PC-9 (cell line): ENCODE measurements around the gene SORBS2. TPM values are rescaled to one million over a fixed set of nuclear protein-coding genes. Genes with fewer than 3 reads are reported as not detected.
A peak's percentile ranks its signal among the peaks of the same experiment; 100 is the strongest.

Source experiments
- BruUV-seq: library from RNA; stranded (reverse); fragments of 400-500 nt; replicated peaks from 2 replicates; lab custom pipeline; 2021; lab: Mats Ljungman, UMichigan
- CTCF ChIA-PET: fragments of 300-600 bp; sonication (Branson Sonifier 250); formaldehyde crosslinking; loops from one replicate; lab custom pipeline; 2022; ENCODE audit warnings: antibody characterized with exemption; lab: Charles Lee
- POLR2A ChIA-PET: fragments of 300-600 bp; sonication (Branson Sonifier 250); formaldehyde crosslinking; loops from one replicate; lab custom pipeline; 2022; ENCODE audit warnings: antibody characterized with exemption; ENCODE audit not compliant: unreplicated experiment; lab: Charles Lee
- DNase-seq, 2 experiments: peaks; one replicate each; pipeline versions ENCODE4 v3.0.0 to v3.0.0-alpha.2; 2015 to 2022; ENCODE audit warnings: mixed read lengths in 1 of 2
- H2AFZ ChIP-seq: fragments of 200-600 bp; sonication (generic); 2 replicates; pipeline ENCODE4 v1.8.1; 2017; ENCODE audit warnings: antibody characterized with exemption
- H3F3A ChIP-seq: fragments of 200-600 bp; sonication (generic); 2 replicates; pipeline ENCODE4 v1.8.1; 2017; ENCODE audit warnings: antibody characterized with exemption, mild to moderate bottlenecking, low read depth; ENCODE audit not compliant: insufficient read depth
- H3K27ac ChIP-seq: fragments of 200-600 bp; sonication (generic); 2 replicates; pipeline ENCODE4 v1.6.1; 2016; ENCODE audit warnings: mixed run types
- H3K27me3 ChIP-seq: fragments of 200-600 bp; sonication (generic); 2 replicates; pipeline ENCODE4 v1.6.1; 2016; ENCODE audit warnings: low read depth, mixed run types; ENCODE audit not compliant: insufficient read depth
- H3K36me3 ChIP-seq: fragments of 200-600 bp; sonication (generic); 2 replicates; pipeline ENCODE4 v1.6.1; 2016; ENCODE audit warnings: low read depth, mixed run types
- H3K4me1 ChIP-seq: fragments of 200-600 bp; sonication (generic); replicated peaks from 2 replicates; pipeline ENCODE4 v1.6.1; 2016; ENCODE audit warnings: mixed run types; ENCODE audit not compliant: insufficient read depth
- H3K4me2 ChIP-seq: fragments of 200-600 bp; sonication (generic); 2 replicates; pipeline ENCODE4 v1.6.1; 2017; ENCODE audit warnings: mixed run types
- H3K4me3 ChIP-seq: fragments of 200-600 bp; sonication (generic); 2 replicates; pipeline ENCODE4 v1.6.1; 2016; ENCODE audit warnings: mixed run types
- H3K79me2 ChIP-seq: fragments of 200-600 bp; sonication (generic); 2 replicates; pipeline ENCODE4 v1.6.1; 2017; ENCODE audit warnings: low read depth, mixed run types
- H3K9me2 ChIP-seq: fragments of 200-600 bp; sonication (generic); 2 replicates; pipeline ENCODE4 v1.8.1; 2017; ENCODE audit warnings: mild to moderate bottlenecking; ENCODE audit not compliant: insufficient read depth
- H3K9me3 ChIP-seq: fragments of 200-600 bp; sonication (generic); 2 replicates; pipeline ENCODE4 v1.8.1; 2016; ENCODE audit warnings: low read depth; ENCODE audit not compliant: insufficient read depth
- H4K20me1 ChIP-seq: fragments of 200-600 bp; sonication (generic); 2 replicates; pipeline ENCODE4 v1.8.1; 2017; ENCODE audit not compliant: insufficient read depth
- EZH2 ChIP-seq: fragments of 200-600 bp; sonication (generic); IDR thresholded peaks from 2 replicates; pipeline ENCODE4 v1.8.0; 2017; ENCODE audit warnings: antibody characterized with exemption, low read depth
- intact Hi-C: fragments of 100-400 bp; cut with micrococcal nuclease; formaldehyde crosslinking; loops from one replicate; pipeline ENCODE4 v1.10.0; 2022; ENCODE audit not compliant: unreplicated experiment
- total RNA-seq: library from RNA; stranded (reverse); gene quantifications from 2 replicates; pipeline ENCODE4 v1.2.3, GENCODE V29; 2021
- TF ChIP-seq, protein P1 (sequence below): fragments of 200-600 bp; sonication (generic); conservative IDR thresholded peaks from 2 replicates; pipeline ENCODE4 v1.6.1; 2017; ENCODE audit warnings: mixed run types, antibody characterized with exemption, mild to moderate bottlenecking, moderate library complexity

SORBS2 gene
- total RNA-seq, 1 experiment from 2014 or later, result 16.4 TPM

DNA sequence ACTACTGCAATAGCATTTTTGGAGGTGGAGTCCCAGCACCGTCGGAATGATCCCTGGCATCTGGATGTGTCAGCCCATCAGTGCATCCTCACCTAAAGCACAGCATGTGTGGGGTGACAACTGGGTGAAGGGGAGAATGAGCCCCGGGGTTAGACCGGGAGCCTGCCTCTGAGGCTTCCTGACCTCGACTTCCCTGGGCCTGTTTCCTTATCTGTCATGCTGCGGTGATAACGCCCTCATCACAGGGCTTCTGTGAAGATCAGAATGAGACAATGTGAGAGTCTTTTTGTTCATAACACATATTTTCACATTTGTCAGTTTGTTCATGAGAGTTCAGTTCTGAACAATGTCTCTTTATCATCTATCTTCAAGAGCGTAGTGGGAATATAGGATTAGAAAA lies 245.6 kb downstream of the SORBS2 start:
- H3K9me2 ChIP-seq, result no peaks in the 10 kb centered on the region
- H3K9me3 ChIP-seq, result no peaks in the 10 kb centered on the region
- H3K4me3 ChIP-seq, result no peak overlapping the region
- ChIA-PET POLR2A (no interaction called here), CTCF (no interaction called here)
- no peak overlapping the region for H3K4me2 ChIP-seq
- no peak overlapping the region for H3K27ac ChIP-seq
- intact Hi-C loops, result no loop called here
- BruUV-seq, result no TSS peak
- H3K79me2 ChIP-seq, result no peaks in the 10 kb centered on the region
- no peaks in the 10 kb centered on the region for H3K27me3 ChIP-seq
- no peaks in the 10 kb centered on the region for H3K36me3 ChIP-seq
- 0 out of 2 replicates have a peak overlapping the region, but pooled peaks have one; percentile 11 for H2AFZ ChIP-seq
- TF ChIP-seq, protein P1, sequence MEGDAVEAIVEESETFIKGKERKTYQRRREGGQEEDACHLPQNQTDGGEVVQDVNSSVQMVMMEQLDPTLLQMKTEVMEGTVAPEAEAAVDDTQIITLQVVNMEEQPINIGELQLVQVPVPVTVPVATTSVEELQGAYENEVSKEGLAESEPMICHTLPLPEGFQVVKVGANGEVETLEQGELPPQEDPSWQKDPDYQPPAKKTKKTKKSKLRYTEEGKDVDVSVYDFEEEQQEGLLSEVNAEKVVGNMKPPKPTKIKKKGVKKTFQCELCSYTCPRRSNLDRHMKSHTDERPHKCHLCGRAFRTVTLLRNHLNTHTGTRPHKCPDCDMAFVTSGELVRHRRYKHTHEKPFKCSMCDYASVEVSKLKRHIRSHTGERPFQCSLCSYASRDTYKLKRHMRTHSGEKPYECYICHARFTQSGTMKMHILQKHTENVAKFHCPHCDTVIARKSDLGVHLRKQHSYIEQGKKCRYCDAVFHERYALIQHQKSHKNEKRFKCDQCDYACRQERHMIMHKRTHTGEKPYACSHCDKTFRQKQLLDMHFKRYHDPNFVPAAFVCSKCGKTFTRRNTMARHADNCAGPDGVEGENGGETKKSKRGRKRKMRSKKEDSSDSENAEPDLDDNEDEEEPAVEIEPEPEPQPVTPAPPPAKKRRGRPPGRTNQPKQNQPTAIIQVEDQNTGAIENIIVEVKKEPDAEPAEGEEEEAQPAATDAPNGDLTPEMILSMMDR, result no peak
- TF ChIP-seq EZH2, result no peak
- H3K4me1 ChIP-seq, result no peaks in the 10 kb centered on the region
- H4K20me1 ChIP-seq, result no peaks in the 10 kb centered on the region
- no peaks in the 10 kb centered on the region for H3F3A ChIP-seq
- DNase-seq, result no peak

DNA sequence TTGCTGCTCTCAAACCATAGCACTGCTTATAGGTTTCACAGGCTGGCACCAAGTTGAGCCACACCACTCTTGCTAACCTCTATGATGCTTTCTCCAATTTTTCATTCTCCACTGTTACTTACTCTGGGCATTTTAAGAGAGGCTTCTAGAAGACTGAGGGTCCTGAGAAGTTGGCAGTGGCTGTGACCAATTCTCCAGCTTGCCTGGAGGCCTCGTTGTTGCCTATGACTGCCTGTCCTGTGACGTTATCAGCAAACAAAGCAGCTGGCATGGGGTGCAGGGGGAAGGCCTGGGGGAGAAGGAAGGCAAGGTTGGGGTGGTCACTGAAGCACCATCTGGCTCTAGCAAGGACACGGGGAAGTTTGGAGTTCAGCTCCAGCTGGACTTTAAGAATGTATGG lies 246.3 kb downstream of the SORBS2 start:
- ChIA-PET POLR2A (no interaction called here), CTCF (no interaction called here)
- BruUV-seq, result no TSS peak
- Histone ChIP-seq H3K79me2 (no peaks in the 10 kb centered on the region), H3K4me1 (0 out of 2 replicates have a peak, but pooled peaks cover 2% of the 10 kb centered on the region), H3K27ac (no peak overlapping the region), H3K4me2 (no peak overlapping the region), H4K20me1 (no peaks in the 10 kb centered on the region), H3K27me3 (no peaks in the 10 kb centered on the region), H3K9me3 (no peaks in the 10 kb centered on the region), H2AFZ (no peak overlapping the region), H3F3A (no peaks in the 10 kb centered on the region), H3K4me3 (no peak overlapping the region), H3K36me3 (no peaks in the 10 kb centered on the region), H3K9me2 (no peaks in the 10 kb centered on the region)
- no peak for DNase-seq
- intact Hi-C loops, result no loop called here
- TF ChIP-seq, protein P1, result no peak
- no peak for TF ChIP-seq EZH2

DNA sequence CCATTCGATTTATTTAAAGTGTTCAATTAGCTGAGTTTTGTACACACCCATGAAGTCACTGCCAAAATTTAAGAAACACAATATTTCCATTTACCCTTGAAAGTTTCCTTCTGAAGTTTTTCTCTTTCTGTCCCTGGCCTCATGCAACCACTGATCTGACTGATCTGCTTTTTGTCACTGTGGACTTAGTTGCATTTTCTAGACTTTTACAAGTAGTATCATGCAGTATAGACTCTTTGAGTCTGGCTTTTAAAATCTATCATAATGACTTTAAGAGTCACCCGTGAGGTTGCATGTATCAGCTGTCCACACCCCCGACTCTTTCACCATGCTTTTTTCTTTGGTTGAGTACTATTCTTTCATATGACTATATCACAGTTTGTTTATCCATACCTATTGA lies 247.6 kb downstream of the SORBS2 start:
- H3K36me3 ChIP-seq, result no peaks in the 10 kb centered on the region
- TF ChIP-seq EZH2, result no peak
- TF ChIP-seq, protein P1, result no peak
- intact Hi-C loops, result no loop called here
- H3K4me1 ChIP-seq, result peaks cover 12% of the 10 kb centered on the region
- H4K20me1 ChIP-seq, result no peaks in the 10 kb centered on the region
- no peak for DNase-seq
- 0 out of 2 replicates have a peak, but pooled peaks cover 5% of the 10 kb centered on the region for H3F3A ChIP-seq
- CTCF ChIA-PET, result no interaction called here
- no peaks in the 10 kb centered on the region for H3K9me2 ChIP-seq
- BruUV-seq, result no TSS peak
- no peaks in the 10 kb centered on the region for H3K9me3 ChIP-seq
- no peak overlapping the region for H2AFZ ChIP-seq
- H3K27ac ChIP-seq, result no peak overlapping the region
- H3K4me2 ChIP-seq, result no peak overlapping the region
- POLR2A ChIA-PET, result no interaction called here
- H3K79me2 ChIP-seq, result no peaks in the 10 kb centered on the region
- no peaks in the 10 kb centered on the region for H3K27me3 ChIP-seq
- no peak overlapping the region for H3K4me3 ChIP-seq
